NCI-H2196 treated with DMSO at 0.1 percent for 48 hours (cell line): ENCODE measurements around the gene WDR35.

Source experiments
- DNase-seq: peaks from one replicate; lab custom pipeline; 2025; ENCODE audit not compliant: unreplicated experiment; lab: John Stamatoyannopoulos, UW

The WDR35 gene

DNA sequence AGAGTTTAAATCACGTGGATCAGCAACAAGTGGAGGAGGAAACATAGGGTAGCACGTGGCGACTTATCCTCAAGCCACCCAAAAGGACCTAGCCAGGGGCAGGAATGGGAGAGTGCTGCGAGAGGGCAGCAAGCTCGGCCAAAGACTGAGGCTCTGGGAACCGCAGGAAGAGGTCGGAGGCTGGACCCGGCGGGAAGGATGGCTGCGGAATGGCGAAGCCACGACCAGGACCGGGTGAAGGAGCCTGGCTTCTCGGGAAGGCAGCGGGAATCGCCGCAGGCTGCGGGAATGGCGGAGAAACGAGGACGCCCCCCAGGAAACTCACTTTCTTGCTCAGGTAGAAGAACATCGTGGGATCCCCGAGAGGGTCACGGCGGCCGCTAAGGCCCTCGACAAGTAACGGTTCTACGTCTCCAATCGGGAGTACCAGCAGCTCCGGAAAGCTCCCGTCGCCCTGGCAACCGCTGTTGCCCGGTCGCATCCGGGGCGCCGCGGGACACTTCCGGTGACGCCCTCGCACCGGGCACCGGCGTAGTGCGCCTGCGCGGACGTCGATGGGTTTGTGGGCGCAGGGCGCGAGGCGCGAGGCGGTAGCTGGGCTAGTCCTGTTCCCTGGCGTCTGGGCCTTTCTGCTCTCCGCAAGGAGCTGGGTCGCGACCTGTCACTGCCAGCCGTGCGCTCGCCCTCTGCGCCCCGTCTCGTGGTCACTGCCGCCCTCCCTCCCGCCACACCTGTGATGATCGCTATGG is at the start of gene WDR35:
TSS of gene WDR35 (minus strand) at position 439 of the 749 bp plus-strand sequence. CDS start at position 349, 90 bp downstream.
- peak; percentile 81 for DNase-seq

DNA sequence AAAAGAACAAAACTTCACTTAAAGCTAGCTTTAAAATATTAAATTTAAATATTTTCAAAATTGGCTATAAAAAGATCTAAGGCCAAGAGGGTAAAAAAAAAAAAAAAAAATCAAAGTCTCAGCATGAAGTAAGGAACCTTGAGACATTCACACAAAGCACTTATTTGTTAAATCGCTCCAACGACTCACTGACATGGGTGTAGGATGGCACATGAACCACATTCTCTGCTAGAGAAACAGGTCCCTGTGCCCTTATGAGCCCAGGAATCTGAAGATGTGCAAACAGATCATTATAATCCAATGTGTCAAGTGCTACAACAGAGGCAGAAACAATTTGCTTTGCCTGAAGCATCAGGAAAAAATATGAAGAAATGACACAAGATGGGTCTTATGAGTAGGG is 47.8 kb upstream of the WDR35 start:
- DNase-seq = no peak

DNA sequence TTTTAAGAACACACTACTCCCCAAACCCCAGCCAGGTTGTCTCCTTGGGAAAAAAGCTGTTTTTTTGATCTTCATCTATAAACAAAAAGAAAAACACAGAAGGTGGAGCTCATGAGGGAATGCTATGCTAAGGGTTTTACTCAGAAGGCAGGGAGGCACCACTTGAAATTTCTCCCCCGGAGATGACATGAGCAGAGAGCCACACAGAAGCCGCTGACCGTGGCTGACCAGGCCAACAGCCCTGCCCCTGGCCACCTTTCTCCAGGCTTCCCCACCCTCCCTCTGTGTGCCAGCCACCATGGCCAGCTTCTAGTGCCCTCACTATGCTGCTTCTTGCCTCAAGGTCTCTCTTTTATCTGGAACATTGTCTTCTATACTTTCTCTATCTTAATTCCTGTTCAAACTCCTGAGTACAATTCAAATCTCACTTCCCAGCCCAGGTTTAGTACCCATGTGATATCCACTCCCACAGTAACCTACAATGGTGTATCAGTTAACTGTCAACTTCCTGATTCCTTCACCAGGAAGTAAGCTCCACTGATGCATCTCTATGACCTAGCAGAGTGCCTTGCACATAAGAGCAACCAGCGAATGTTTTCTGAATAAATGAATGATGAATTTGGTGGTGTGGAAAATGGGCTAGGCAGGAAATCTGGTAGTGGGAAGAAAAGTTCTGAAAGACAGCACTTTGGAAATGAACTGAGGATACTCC is 46.2 kb upstream of the WDR35 start:
- no peak for DNase-seq

DNA sequence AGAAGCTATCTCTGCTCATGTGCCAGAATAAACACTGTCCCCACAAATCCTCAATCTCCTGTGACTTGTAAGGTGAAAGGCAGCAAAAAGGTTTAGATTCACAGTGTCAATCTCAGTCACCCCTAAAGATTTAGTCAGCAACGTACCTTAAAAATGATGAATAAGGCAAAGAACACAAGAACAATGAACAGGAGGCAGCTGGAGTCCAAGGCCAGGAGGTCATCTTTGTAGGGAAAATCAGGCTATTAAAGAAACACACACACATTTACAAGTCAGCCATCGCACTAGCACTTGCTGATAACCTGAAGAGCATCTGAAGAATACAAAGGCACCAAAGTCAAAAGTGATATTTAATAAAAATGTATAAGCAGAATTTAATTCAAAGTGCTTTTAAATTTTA is 44.9 kb upstream of the WDR35 start:
- DNase-seq = no peak

DNA sequence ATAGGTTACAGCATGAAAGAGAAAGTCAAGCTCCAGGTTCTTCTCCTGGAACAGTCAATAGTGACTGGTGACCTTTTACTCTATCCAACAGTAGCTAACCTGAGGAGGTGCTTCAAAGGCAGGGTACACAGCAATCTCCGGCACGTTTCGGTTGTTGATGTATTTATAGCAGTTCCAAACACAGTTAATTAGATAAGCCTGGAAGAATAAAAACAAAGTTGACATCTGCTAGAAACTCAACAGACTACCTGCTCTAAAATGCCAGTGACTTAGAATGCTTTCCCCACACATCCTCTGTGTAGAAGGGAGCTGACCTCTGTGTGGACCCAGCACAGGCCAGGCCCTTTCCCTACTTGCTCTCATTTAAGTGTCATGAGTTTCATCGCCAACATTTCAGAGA is 44.3 kb upstream of the WDR35 start:
- no peak for DNase-seq

DNA sequence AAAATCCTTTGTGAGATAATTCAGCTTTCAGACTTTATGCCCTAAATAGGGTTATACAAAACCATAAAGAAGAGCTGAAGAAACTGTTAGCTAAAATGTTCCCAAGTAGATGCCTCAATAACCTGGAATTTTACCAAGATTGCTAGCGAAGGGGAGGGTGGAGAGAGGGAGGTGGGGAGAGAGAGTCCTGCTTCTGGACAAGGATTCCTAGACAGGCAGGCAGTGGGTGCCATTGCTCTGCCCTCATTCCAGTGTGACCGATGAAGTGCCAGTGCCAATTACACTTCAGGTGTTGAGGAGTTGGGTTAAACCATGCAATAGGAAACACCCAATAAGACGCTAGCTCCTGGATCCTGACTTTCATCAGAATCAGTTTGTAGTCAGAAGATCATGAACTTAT is 43.4 kb upstream of the WDR35 start:
- no peak for DNase-seq

DNA sequence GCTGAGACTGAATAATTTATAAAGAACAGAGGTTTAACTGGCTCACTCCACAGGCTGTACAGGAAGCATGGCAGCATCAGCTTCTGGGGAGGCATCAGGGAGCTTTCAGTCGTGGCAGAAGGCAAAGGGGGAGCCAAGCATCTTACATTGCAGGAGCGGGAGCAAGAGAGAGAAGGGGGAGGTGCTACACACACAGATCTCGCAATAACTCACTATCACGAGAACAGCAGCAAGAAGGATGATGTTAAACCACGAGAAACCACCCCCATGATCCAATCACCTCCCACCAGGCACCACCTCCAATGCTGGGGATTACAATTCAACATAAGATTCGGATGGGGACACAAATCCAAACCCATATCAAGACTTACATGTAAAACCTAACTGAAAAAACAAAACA is 40.3 kb upstream of the WDR35 start:
- no peak for DNase-seq

DNA sequence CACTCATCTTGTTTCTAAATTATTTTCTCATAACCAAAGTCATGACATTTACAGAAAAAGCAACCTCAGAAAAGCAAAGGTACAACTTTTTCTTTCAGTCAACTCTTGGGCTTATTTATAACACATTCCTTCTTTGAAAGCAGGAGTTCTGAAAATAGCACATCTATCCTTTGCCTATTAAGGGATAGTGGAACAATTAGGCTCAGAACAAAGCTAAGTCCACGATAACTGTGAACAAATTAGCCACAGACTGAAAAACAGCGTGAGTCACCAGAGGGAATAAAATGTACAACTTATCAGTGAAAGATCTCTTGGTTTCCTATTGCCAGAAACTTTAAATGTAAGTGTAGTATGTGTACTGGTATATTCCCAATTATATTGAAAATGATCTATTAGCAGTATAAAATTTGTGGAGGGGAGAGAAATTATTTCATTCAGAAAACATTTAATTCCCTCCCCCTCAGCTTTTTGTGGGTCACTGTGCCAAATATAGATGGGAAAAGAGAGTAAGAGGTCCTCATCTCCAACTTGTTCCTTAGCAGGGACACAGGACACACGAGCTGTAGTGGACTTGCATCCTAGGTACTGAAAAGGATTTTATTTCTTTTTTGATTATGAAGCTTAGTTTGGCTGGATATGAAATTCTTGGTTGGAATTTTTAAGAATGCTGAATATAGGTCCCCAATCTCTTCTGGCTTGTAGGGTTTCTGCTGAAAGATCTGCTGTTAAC is 38.0 kb upstream of the WDR35 start:
- DNase-seq = no peak

DNA sequence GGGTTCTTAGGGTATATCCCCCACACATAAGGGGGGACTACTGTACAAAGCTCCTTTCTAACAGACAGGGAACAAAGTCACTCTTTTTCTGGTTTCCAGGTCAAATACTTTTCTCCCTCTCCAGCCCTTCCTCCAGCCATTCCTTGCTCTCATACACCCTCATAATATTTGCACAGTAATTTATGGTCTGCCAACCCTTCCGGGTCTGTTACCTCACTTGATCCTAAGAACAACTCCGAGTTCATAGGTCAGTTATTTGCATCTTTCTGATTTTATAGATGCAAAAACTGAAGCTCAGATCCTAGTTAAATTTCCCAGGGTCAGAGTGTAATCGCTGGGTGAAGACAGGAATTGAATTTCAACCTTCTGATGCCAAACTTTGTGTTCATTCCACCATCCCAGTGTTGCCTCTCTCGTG is 37.4 kb upstream of the WDR35 start:
- no peak for DNase-seq

DNA sequence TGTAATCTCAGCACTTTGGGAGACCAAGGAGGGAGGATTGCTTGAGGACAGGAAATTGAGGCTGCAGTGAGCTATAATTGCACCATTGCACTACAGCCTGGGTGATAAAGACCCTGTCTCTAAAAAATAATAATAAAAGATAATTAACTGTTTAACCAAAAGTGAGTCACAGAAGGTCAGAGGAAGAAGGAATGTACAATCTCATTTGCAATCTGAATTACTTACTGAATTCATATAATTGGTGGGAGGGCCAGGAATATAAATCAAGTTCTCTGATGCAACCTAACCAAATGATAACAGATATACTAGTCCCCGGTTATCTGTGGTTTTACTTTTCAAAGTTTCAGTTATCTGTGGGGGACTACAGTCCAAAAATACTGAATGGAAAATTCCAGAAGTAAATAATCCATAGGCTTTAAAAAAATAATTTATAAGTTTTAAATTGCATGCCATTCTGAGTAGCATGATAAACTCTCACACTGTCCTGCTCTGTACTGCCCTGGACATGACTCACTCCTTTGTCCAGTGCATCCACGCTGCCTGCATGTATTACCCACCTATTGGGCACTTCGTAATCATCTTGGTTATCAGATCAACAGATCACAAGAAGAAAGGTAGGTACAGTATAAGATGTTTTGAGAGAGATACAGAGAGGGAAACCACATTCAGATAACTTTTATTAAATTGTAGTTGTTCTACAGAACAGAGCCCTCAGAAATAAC is 35.3 kb upstream of the WDR35 start:
- no peak for DNase-seq

DNA sequence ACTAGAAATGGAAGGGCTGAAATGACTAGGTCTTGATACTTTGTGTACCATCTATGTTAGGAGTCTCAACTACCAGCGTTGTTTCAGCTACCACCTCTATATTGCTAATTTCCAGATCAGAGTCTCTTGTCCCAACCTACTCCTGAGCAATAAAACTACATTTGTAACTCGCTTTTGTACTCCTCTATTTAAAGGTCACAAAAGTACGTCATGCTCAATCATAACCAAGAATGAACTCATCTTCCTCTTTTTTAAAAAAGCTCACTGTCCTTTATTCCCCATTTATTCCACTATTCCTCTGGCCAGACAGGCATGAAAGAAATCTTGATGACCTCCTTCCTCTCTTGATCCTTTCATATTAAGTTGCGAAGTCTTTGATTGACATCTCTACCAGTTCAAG is 33.8 kb upstream of the WDR35 start:
- no peak for DNase-seq

DNA sequence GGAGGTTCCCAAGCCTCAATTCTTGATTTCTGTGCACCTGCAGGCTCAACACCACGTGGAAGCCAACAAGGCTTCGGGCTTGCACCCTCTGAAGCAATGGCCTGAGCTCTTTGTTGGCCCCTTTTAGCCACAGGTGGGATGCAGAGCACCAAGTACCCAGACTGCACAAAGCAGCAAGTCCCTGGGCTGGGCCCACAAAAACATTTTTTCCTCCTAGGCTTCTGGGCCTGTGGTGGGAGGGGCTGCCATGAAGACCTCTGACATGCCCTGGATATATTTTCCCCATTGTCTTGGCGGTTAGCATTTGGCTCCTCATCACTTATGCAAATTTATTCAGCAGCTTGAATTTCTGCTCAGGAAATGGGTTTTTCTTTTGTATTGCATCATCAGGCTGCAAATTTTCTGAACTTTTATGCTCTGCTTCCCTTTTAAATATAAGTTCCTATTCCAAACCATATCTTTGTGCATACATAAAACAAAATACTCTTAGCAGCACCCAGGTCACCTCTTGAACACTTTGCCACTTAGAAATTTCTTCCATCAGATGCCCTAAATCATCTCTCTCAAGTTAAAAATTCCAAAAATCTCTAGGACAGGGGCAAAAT is 31.6 kb upstream of the WDR35 start:
- DNase-seq = no peak

DNA sequence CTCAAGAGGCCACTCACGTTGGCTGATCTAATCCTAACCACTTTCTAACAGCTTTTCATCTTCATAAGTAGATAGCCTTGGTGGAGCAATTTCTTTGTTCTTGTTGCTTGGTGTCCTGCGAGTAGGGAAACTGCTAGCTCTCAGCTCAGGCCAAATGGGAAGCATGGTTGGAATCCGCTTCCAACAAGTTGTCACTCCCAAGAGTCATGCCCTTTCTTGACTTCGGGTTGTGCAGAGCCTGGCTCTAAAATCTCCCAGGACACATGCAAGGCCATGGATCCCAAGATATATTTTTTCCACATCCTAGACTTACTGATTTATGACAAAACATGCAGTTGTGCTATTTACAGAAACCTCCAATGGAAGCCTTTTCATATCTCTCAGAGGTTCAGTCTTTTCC is 29.8 kb upstream of the WDR35 start:
- DNase-seq = no peak

DNA sequence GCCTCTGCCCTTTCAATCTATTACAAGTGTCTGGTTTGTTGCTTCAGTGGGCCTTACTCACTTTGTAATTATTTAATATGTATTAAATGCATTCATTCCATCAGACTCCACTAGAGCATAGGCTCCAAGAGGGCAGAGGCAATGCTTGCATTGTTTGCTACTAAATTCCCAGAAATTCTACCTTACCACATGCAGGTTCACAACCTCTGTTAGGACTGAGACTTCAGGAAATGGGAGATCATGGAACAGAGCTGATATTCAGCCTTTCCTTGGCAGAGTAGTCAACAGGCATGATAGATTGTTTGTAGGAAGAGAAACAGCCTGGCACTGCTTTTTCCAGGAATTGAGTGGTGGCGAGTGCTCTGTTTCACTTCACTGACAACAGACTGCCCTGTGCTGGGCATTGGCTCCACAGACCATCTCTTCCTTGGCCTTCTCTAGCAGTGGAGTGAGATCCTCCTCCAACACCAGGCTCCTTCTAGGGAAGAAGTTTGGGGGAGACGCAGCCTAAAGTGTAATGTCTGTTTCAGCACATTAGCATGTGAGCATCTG is 28.8 kb upstream of the WDR35 start:
- DNase-seq = no peak

DNA sequence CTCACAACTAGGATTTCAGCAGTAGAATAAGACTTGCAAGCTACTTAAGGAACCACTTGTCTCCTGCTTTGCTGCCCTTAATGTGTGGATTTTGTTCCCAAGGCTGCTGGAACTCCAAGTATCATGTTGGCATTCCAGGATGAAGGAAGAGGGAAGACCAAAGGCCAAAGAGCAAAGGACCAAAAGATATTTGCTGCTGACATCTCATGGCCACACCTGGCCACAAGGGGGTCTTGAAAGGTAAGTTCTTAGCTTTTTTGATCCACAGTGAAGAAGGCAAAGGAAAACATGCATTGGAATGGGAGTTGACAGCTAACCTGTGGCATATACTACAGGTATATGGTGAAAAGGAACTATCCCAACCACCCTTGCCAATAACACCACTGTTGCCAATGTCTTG is 26.4 kb upstream of the WDR35 start:
- DNase-seq = no peak

DNA sequence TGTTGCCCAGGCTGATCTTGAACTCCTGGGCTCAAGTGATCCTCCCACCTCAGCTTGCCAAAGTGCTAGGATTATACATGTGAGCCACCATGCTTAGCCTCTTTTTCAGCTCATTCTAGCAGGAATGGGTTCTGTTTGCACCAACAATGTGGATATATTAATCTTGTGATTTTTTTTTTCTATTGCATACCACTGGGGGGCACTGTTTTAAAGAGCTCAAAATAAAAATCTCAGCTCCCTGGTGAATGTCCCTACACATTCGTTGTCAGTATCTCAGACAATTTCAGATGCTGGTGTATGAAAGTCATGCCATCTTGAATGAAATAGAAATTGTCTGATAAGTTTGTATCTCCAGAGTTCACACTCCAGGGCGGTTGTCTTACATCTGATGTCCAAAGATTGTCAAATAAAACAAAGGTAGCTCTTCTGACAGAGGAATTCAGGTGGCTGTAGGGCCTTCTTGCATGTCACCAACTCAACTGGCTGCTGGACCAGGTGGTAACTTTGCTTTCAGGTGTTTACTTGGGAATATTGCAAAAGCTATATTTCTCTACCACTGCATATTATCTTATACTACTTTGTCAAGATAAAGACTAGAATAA is 25.7 kb upstream of the WDR35 start:
- peak; percentile 43 for DNase-seq

DNA sequence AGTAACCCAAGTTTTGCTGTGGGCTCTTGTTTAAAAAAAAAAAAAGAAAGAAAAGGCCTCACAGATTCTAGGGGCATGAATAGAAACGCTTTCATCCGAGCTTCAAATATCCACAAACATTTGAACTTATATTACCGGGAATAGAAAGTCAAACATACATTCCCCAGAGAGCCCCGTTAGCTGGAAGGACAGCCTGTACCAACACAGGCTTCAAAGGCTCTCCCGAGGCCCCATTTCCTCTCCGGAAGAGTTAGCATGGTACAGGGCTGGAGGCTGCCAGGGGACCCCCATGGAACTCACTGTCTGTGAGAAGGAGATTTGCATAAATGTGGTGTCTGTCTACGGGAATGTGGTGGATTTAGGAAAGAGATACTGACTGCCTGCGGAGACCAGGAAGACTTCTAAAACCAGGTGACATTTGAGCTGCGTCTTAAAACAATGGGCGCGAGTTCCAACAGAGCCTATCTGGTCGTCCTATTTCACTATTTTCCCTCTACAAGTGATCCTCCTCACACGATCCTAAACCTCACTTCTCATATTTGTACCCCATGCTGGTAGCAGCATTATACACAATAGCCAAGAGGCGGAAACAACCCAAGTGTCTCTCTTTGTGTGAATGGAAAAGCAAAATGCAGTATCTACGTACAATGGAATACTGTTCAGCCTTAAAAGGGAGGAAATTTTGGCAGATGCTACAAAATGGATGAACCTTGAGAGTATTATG is 23.4 kb upstream of the WDR35 start:
- DNase-seq = no peak

DNA sequence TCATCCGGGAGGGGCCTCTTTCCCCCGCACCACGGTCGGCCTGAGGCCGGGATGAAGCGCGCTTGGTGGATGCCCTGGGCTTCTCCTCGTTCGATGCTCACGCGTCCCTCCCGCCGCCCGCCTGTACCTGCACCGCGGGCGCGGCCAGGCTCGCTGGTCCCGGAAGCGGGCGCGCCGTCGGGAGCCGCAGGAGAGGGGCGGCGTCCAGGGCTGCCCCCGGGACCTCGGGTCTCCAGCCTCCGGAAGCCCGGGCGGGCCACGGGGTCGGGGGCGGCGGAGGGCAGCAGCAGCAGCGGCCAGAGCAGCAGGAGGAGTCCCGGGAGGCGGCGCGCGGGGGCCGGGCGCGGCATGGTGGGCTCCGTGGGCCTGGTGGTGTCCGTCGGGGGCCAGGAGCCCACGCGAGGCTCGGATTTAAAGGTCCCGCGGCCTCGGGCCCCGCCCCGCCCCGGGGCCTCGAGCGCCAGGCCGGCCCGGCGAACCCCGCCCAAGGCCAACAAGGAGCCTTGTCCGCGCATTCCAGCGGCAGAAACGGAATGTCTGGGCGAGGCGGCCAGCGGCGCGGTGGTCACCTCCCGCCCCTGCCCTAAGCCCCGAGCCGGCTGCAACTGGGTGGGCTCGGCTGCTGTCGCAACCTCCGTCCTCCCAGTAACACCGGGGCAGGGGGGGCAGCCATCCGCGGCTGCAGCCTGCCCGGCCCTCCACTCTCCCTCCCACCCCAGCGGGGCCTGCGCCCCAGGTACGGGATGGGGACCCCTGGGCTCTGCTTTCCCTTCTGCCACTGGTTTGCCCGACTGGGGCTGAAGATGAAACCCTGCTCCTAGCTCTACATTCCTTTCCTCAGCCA is 22.6 kb upstream of the WDR35 start, which contains the start of gene MATN3:
TSS of gene MATN3 (minus strand) at position 387 of the 844 bp plus-strand sequence. CDS start at position 350, 37 bp downstream.
- no peak for DNase-seq

DNA sequence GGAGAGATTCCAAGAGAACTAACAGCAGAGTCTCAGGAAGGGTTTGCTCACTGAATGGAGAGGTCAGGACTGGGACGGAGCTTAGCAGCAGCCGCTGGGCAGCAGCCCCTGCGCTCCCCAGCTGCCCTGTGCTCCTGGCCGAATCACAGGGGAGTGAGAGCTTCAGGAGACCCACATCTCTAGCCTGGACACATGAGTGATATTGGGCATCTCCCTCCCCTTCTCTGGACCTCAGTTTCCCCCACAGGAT is 22.1 kb upstream of the WDR35 start:
- DNase-seq = no peak
